HG03175 (cell line): ENCODE measurements around the gene KCNQ1.

ENCODE experiments used
- ATAC-seq: cut with Tn5 transposase; IDR thresholded peaks from one replicate; pipeline ENCODE4 v1.9.1; 2021; ENCODE audit warnings: mild to moderate bottlenecking, moderate library complexity; ENCODE audit not compliant: unreplicated experiment

KCNQ1 gene

DNA sequence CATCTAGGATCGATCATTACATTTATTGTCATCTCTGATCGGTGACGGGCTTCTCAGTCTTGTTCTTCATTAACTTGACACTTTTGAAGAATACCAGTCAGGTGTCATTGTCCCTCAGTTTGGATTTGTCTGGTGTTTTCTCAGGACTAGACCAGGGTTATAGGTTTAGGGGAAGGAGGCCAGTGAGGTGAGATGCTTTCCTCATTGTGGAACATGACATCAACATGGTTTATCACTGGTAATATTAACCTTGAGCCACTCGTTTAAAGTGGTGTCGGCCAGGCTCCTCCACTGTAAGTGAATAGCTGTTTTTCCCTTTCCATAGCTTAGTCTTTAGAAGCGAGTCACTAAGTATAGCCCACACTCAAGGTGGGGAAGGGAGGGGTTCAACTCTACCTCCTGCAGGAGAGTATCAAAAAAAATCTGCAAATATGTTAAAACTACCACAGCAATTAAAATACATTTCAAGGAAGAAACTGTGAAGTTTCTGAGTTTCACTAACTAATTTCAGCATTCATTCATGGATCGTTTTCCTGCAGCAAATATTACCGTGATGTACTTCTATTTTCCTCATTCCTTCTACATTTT lies 213.0 kb downstream of the KCNQ1 start:
- ATAC-seq = no peak

DNA sequence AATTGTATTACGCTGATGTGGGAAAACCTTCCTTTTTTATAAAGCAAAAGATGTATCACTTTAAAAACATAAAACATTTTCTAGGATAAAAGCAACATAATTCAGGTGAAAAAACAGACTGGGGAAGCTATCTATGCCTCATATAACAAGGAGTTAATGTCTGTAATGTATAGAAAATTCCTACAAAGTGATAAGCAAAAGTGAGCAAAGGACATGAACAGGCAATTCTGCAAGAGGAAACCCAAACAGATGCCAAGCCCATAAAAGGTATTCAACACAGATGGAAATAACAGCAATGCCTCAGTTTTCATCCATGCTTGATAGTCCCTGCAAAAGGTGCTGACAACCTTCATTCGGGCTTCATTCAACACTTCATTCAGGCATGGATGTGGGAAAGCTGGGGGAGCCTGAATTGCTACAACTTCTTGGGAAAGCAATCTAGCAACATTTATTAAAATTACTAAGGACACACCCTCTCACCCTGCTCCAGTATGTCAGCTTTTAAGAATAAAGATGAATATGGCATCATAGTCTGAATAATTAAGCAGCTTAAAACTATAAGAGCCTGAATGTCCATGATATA lies 215.6 kb downstream of the KCNQ1 start:
- ATAC-seq = no peak

DNA sequence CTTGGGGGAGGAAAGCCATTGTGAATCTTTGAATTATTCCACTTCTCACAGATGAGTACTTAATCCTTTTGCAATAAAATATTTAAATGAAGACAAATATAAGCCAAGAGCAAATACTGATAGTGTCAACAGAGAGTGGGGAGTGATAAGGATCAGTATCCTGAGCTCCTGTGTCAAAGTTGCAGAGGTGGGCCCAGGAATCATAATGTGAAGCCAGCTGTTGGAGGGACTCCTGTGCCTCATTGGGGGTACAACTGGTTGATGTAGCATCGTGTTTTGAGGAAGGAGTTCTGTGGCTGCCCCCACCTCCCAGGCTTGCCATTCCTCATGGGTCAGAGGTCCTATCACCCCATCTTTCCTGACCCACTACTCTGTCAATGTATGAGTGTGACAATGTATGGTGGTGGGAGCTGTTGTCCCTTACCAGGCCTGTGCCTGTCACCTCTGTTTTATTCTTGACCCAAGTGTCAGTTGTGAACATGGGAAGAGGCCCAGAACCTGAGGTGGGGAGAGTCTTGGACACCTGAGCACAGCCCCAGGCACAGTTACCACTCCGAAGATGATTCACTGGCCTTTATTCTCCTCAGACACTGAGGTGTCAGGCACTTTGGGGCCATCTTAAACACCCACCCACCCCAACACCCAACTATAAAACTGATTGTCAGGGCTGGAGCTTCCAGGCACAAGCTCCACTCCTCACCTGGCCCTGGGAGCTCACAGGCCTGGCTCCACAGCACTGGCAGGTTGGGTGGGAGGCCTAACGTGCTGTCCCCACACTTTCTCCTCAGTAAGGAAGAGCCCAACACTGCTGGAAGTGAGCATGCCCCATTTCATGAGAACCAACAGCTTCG lies 216.6 kb downstream of the KCNQ1 start:
- no peak for ATAC-seq

DNA sequence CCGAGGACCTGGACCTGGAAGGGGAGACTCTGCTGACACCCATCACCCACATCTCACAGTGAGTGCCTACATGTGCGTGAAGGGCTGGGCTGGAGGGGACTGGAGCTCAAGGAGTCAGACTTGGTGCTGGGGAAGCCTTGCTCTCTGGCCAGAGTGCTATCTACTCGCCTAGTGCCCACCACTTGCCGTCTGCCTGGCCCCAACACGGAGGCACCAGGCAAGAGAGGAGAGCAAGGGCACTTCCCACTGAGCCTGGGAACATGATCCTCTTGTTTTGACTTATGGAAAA lies 217.2 kb downstream of the KCNQ1 start:
- ATAC-seq = no peak

DNA sequence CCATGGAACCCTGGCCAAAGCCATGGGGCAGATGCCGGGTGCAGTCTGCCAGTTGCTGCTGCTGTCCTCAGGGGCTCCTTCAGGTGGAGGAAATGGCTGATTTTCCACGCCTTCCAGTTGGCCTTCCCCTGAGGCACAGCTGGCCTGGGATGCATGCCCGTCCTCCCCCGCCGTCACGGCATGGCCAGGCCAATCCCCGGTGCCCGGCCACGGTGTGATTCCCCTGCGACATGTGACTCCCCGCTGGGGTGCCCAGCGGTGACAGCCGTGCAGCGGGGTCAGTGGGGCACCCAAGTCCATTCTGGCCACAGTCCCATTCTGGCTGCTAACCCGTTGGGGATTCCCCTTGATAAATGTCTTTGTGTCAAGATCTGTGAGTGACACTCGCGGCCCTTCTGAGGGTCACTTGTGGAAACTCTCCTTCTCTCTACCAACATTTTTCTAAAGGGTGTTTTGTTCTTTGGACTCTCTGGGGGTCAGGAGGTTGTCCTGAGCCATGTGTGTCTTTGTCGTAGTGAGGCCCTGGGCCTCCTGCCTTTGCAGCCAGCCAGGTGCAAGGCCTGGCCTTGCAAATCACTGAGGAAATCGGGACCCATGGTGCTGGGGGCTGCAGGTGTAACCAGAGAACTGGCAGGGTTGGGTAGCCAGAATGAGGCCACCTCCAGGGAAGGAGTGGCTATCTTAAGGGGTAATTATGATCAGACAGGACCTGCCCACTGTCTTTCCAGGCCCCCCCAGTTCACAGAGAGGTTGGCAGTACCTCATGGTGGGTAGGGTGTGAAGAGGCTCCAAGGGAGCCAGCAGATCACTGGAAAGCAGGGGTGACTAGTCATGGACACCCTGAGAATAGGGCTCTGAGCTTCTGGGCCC lies 217.9 kb downstream of the KCNQ1 start:
- no peak for ATAC-seq

DNA sequence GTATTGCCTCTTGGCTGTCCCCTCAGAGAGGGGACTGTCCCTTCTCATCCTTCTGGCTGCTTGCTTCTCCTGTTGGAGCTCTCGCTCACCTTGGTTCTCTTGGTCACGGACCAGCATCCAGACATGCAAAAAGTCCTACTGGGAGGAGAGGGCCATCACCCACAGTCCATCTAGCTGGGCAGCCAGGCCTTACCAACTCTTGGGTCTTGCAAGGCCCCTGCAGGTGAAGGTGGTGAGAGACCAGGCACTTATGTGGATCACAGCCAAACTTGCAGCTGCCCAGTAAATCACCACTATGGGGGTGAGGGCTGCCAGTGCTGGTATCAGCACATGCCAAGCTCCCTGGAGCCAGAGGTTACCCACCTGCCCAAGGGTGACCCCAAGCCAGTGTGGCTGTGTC lies 218.7 kb downstream of the KCNQ1 start:
- no peak for ATAC-seq

DNA sequence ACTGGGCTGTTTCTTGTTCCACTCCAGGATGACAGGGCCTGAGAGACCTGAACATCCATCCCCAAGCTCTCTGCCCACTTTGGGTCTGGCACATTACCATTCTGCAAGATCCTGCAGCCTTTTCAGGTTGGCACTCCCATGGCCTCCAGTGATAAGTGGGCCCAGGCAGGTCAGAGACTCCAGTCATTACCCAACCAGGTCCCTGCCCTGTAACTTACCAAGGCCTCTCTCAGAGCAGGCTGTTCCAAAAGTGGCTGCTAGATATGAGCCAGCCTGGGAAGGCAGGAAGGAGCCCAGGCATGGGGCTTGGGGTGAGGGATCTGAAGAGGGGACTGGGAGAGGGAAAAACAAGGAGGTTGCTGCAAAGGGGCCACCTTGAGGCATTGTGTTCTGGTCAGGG lies 219.1 kb downstream of the KCNQ1 start:
- no peak for ATAC-seq

DNA sequence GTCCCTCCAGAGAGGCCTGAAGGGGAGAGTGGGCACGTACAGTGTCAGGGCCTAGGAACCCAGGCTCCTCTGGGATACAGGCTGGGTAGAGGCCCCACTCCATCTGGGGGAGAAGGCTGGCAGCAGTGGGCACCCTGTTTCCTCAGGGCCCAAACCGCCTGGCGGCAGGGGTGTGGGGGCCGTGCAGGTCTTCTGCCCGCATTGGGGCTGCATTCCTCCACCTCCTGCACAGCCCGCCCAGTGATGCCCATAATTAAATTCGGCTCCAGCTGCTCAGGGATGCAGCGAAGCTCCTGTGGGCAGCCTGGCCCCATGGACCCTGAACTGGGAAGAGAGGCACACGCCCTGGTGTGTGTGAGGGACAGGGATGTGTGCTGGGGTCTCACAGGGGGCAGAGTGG lies 219.6 kb downstream of the KCNQ1 start:
- ATAC-seq = no peak

DNA sequence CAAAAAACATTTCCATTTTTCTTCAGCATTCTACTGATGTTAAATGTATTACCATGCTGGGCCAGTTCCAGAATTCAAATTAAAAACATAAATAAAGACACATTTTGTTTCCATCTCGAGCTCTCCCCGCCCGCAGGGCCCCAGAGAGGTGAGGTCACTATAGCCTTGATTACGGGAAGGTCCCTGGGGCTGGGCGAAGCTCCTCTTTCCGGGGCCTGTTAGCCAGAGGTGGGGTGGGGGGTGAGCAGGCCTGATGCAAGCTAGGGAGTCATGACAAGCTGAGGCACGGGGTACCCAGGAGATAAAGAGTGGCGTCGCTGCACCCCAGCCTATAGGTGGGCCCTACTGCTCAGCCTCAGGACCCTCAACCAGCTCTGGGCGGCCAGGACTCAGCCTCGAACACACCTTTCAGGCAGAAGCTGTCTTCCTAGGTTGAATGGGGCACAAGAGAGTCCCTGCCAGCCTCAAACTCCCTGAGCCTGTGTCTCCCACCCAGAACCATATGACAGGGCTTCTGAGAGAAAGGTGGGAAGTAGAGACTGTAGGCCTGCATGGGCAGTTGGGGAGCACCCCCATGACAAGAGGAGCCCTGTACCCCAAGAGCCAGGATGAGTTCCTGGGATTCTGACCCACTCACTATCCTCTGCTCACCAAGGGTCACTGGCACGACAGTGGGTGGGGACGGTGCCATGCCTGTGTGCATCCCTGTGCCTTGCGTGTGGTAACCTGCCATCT lies 220.2 kb downstream of the KCNQ1 start:
- ATAC-seq = no peak

DNA sequence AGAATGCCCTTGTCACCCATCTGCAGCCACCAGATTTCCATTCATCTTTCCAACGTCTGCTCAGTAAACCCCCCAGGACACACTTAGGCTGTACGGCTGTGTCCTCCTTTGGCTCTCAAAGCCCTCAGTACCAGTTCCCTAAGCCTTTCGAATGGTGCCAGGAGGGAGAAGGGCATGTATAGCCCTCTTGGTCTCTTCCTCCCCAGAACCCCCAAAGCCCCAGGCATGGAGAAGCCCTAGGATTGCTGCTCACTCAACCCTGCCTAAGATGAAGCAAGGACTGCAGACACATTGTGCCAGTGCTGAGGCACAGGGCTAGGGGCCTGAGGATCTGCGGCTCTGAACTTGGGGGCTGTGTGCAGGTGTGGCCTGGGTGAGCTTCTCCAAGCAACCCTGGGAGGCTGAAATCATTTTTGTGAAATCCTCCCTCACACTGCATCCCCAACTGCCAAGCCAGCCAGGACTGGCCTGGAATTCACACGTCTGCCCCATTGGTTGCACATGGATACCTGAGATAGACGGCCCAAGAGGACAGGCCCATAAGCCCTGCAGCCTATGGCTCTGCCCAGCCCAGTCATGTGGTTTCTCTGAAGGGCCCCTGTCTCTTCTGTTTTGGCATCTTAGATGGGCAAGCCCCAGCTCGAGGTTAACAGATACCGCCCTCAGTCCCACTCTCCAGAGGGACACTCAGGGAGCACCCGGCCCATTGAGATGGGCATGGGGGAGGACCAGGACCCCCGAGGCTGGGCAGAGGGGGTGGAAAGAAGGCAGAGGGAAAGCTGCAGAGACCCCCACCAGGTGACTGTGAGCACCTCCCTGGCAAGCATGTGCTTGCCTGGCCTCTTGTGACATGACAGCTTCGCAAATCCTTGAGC lies 221.0 kb downstream of the KCNQ1 start:
- no peak for ATAC-seq

DNA sequence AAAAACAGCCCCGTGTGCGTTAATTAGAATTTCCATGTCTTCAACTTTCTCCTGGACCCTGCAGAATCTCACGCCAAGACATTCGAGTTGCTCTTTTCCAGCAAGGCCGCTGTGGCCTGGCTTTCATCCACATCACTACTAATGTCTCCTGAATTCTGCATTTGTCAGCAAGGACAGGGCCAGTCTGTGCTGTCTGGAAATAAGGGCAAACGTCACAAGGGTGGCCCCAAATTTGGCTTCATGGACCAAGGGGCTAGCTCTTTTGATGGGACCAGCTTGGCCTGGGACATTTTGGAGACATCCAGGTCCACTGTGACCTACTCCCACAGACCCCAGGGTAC lies 221.6 kb downstream of the KCNQ1 start:
- ATAC-seq = no peak

DNA sequence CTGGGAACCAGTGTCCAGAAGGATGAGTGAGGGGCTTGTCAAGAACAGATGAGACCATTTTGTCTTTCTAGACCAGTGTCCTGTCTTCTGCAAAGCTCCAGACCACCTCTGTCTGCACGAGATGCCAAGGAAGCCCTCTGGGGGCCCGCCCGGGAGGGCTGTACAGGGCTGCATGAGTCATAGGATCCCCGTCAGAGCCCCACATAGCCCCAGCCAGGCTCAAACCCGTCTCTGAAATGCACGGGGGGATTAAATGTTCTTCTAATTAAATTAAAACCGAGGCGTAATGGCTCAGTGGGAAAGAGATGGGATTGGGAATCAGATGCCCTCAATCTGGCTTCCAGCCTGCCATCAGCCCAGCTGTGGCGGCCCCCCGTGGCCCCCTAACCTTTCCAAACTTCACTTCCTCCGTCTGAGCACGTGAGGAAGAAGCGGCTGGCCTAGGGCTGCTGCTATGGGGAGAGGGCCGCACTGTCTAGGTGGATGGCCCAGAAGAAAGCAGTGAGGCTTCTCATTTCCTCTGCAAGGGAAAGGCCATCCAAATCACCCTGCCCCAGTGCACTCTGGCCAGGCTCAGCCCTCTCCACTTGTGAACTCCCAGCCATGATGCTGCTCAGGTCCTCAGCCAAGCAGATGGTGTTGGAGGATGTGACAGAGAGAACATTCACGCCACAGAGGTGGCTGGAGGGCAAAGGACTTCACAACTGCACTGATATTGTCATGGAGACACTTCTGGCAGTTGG lies 222.2 kb downstream of the KCNQ1 start:
- ATAC-seq = no peak

DNA sequence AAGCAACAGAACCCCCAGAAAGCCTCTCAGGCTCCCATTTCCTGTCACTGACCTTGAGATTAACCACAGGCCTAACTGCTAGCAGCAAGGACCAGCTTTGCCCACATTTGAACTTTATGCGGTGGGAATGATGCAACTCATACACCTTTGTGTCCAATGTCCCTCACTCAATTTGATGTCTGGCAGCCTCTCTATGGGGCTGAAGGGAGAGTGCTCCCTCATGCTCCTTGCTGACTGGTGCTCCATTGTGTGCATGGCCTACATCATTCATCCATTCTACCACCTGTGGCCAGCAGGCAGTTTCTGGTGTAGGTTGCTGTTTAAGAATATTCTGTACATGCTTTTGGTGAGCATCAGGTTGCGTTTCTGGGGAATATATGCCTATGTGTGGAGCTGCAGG lies 223.1 kb downstream of the KCNQ1 start:
- no peak for ATAC-seq

DNA sequence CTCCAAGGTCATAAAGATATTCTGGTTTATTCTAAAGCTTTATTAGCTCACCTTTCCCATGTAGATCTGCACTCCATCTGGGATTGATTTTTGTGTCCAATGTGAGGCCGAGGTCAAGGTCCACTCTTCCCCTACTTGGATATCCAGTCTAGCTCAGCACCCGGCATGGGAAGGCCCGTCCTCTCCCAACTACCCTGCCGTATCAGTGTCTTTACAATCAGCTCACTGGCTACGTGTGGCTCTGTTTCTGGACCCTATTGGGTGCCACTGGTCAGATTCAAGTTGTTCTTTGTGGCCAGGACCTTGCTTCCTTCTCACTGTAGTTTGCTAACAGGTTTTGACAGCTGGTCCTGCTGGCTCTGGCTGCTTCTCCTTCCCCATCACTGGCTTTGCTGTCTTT lies 224.1 kb downstream of the KCNQ1 start:
- no peak for ATAC-seq

DNA sequence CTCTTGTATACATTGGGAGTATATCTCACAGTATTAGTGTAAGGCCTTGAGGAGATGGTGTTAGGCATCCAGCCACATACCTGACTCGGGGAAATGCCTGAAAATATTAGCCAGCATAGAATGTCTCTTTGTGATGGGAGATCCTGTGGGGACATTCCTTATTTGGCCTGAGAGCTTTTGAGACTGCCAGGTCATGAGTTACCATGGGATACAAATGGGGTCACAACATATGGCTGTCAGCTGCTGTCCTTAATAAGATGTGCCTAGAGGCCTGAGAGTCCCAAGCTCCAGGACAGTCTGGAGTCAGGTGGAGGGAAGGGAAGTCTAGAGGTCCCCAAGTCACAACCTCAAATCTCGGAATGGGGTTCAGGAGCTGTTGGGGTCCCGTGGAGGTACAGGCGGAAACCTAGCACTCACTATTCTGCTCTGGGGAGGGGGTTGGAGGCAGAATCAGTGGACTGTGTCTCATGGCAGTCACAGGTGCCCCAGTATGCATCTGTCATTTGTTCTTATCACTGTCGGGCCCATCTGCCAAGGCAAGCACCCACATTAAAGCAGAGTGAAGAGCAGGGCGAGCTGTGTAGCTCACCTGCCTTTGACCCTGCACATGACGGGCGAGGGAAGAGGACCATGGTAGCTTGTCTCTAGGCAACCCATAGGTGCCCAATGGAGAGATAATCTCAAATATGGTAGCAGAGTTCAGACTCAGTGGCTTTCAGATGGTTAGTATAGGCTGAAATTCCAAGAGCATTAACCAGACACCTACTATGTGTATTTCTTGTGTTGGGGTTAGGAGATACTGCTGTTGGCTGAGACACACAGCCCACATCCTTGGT lies 225.0 kb downstream of the KCNQ1 start:
- ATAC-seq = no peak

DNA sequence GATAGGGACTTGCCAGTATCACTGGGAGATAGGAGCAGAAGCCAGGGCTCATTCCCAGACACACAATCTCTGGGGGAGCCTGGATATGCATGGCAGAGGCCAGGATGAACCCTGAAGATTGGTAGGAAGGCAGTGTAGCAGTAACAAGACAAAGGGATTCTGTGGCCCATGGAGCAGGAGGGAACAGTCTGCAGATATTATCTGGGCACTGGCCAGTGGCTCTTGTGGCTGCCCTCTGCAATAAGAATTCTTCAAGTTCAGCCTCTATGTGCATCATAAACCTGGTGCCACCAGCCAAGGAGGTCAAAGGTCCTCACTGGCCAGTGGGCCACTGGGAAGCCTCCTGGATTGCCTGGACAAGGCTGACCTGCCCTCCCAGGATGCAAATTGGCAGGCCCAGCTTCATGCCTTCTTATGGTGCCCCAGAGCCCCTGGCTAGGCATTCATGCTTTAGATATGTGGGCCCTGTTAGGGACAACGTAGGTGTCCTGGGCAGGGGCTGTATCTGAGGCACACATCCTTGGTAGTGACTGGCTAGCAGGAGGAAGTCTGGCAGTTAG lies 225.8 kb downstream of the KCNQ1 start:
- no peak for ATAC-seq

DNA sequence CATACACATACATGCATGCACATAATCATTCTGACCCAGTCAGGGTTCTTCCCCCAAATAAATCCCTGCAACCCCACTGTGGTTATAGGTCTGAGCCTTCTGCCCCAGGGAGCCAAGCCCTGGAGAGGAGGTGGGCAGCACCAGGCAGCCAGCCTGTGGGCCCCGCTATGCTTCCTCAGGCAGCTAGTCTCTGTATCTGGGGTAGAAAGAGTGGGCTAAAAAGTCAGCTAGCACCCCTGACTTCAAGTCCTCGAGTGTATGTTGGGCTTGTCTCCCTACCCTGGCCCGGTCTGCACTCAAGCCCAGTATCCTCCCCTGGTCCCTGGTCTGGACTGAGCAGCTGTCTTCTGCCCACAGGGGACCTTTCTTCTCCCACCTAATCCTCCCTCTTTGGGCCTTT lies 226.9 kb downstream of the KCNQ1 start:
- no peak for ATAC-seq

DNA sequence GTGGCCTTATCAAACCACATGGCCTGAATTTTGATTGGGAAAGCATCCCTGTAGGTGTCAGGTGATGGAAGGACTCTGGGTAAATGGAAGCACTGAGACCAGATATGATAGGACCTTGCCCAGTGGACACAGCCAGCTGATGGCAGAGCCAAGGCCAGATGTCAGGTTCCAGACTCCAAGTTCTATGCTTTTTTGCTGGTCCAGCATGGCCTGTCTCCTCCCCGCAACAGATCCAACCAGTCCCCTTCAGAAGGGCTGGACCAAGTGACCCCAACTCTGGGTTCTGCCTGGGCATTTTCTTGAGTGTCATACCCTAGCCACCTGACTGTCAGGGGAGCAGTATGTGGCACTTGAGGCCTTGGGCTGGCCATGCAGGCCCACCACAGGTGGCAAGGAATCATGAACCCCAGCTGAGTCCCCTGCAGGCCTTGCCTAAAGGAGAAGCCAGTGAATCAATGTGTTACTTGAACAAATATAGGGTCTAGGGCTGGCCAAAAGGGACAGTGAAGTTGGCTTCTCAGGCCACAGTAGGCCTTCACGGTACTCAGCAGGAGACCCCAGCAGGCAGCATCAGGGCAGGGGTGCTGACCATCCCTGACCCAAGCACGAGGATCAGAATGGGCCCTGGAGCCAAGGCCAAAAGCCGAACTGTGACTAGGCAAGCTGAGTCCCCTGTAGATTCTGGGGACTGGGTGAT lies 227.9 kb downstream of the KCNQ1 start:
- no peak for ATAC-seq
